GM19468 (cell line): Measurements from ENCODE around the gene DNAH14.

Experiments
- ATAC-seq: cut with Tn5 transposase; IDR thresholded peaks from one replicate; pipeline ENCODE4 v1.9.1; 2021; ENCODE audit warnings: mild to moderate bottlenecking, moderate library complexity, moderate number of reproducible peaks; ENCODE audit not compliant: unreplicated experiment; ENCODE audit errors: extremely low read depth

The DNAH14 gene

GRCh38 chr1:225441314-225442122 is 512.0 kb downstream of the DNAH14 start:
- ATAC-seq = peak; percentile 31

GRCh38 chr1:225442123-225442505 is 512.6 kb downstream of the DNAH14 start:
- ATAC-seq = no peak

- ATAC-seq = no peak
These were observed 516.4 kb downstream of the DNAH14 start for GRCh38 chr1:225445639-225446594.

- ATAC-seq = no peak
These were observed 517.1 kb downstream of the DNAH14 start for GRCh38 chr1:225446595-225446960.

GRCh38 chr1:225446981-225447615 is 517.6 kb downstream of the DNAH14 start:
- ATAC-seq = no peak

GRCh38 chr1:225447650-225448089 is 518.2 kb downstream of the DNAH14 start:
- ATAC-seq = no peak

- no peak for ATAC-seq
These were observed 518.8 kb downstream of the DNAH14 start for GRCh38 chr1:225448146-225448805.
